Hematopoietic multipotent progenitor cell treated with erythropoietin and hydrocortisone succinate and interleukin-3 and kit ligand, for 17 days (in vitro differentiated cells): ENCODE measurements around the gene HTR3A.

ENCODE experiments used
- DNase-seq: peaks from one replicate; pipeline ENCODE4 v3.0.0-alpha.2; 2015; ENCODE audit warnings: low spot score

HTR3A gene

DNA sequence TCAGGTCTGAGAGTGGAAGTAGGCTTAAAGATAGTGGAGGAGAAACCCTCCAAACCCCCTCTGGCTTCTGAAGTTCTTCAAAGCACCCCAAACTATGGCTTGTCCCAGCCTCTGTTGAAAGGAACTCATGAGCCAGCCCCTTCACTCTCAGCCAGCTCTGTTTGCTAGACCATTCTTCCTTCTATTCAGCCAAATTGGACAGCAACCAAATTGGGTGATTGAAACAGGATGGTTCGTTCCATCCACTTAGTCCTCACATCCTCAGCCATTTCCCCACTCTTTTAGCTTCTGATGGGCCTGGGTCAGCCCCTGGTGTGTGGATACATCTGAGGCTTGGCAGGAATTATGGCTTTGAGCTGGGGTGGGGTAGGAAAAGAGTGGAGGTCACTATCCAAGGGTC is 4.5 kb downstream of the HTR3A start:
- DNase-seq, result no peak

DNA sequence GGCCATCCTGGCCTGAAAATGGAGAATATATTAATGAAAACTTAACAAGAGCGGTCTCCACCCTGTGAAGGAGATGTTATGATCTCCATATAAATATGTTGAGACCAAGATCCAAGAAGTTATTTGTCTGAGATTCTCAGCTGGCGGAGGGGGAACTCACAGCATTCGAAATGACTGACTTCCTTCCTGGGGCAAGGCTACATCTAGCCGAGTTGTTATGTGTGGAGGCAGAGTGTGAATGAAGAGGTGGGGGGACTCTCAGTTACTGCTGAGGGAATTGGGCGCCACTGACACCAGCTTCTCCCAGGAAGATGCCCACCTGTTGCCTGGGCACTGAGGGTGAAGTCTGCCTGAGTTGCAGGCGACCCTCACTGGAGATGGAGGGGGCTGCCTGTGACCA is 5.9 kb downstream of the HTR3A start:
- no peak for DNase-seq

DNA sequence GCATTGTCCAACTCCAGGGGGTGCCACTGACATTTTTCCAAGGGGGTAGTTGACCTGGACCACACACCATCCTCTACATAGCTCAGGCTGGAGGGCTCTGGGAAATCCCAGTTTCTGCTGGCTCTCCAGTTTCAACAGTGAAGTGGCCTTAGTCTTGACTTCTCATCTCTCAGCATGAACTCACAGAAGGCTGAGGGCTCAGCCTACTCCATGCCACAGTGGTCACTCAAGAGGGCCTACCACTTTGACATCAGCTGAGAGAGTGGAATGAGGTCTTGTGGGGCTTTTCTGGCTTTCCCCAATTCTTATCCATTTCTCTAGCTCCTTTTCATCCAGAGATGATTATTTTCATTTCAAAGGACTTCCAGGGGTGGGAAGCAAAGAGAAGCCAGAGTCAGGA is 7.4 kb downstream of the HTR3A start:
- DNase-seq, result no peak

DNA sequence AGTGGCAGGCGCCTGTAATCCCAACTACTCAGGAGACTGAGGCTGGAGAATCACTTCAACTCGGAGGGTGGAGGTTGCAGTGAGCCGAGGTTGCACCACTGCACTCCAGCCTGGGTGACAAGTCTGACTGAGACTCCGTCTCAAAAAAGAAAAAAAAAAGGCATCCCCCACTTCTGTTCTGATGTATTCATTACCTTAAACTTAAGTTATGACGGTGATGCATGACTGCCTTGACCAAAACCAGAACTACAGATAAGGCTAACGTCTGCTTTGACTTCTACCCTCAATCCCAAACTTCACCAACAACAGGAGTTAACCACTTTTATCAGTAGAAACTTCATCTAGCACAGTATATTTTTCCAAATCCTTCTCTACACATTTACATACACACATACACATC is 9.9 kb downstream of the HTR3A start:
- DNase-seq, result no peak

DNA sequence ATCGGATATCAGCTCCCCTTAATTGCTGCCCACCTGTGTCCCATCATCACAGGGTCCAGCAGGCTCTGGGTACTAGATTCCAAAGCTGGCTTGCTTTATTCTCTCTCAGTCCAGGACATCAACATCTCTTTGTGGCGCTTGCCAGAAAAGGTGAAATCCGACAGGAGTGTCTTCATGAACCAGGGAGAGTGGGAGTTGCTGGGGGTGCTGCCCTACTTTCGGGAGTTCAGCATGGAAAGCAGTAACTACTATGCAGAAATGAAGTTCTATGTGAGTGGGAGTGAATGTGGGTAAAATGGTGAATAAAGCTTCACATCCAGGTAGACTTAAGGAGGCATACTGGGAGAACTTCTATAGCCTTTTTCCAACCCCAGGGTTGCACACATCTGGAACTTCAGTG is 11.0 kb downstream of the HTR3A start:
- DNase-seq, result no peak

DNA sequence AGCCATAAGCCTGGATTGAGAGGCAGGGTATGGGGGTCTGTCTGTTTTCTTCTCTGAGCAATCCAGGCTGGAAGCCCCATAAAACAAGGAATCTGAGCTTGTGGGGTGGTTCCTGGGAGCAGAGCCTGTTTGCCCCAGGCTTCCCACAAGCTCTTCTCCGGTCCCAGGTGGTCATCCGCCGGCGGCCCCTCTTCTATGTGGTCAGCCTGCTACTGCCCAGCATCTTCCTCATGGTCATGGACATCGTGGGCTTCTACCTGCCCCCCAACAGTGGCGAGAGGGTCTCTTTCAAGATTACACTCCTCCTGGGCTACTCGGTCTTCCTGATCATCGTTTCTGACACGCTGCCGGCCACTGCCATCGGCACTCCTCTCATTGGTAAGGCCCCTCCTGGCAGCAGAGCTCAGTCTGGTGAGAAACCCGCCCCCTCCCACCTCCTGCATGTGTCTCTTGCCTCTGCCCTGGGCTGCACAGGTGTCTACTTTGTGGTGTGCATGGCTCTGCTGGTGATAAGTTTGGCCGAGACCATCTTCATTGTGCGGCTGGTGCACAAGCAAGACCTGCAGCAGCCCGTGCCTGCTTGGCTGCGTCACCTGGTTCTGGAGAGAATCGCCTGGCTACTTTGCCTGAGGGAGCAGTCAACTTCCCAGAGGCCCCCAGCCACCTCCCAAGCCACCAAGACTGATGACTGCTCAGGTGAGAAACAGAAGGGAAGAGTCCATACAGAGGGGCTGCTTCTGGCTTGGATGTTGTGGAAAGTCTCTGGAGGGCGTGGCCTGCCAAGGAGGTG is 11.6 kb downstream of the HTR3A start:
- DNase-seq, result no peak

DNA sequence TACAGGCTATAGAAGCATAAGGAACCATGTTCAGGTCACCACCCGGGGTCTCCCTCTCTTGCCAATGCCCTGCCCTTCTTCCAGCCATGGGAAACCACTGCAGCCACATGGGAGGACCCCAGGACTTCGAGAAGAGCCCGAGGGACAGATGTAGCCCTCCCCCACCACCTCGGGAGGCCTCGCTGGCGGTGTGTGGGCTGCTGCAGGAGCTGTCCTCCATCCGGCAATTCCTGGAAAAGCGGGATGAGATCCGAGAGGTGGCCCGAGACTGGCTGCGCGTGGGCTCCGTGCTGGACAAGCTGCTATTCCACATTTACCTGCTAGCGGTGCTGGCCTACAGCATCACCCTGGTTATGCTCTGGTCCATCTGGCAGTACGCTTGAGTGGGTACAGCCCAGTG is 14.5 kb downstream of the HTR3A start:
- DNase-seq, result no peak

DNA sequence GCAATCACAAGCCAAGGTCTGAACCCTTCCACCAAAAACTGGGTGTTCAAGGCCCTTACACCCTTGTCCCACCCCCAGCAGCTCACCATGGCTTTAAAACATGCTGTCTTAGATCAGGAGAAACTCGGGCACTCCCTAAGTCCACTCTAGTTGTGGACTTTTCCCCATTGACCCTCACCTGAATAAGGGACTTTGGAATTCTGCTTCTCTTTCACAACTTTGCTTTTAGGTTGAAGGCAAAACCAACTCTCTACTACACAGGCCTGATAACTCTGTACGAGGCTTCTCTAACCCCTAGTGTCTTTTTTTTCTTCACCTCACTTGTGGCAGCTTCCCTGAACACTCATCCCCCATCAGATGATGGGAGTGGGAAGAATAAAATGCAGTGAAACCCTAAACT is 15.0 kb downstream of the HTR3A start:
- no peak for DNase-seq

DNA sequence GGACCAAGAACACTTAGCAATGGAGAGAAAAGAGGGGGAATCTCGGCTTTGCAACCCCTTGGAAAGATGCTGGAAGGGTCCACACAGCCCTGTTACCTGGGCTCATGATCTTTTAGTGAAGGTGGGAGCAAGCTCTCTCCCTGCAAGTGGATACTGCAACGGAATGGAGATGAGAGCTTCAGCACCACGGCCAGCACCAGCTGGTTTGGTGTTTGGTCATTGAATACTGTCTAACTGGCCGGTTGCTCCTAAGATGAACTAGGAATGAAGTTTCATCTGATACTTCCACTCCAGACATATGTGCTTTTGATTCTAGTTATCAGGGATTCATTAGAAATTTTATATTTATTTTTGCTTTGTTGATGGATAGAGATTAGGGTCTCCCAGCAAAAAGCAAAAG is 16.3 kb downstream of the HTR3A start:
- DNase-seq, result no peak

DNA sequence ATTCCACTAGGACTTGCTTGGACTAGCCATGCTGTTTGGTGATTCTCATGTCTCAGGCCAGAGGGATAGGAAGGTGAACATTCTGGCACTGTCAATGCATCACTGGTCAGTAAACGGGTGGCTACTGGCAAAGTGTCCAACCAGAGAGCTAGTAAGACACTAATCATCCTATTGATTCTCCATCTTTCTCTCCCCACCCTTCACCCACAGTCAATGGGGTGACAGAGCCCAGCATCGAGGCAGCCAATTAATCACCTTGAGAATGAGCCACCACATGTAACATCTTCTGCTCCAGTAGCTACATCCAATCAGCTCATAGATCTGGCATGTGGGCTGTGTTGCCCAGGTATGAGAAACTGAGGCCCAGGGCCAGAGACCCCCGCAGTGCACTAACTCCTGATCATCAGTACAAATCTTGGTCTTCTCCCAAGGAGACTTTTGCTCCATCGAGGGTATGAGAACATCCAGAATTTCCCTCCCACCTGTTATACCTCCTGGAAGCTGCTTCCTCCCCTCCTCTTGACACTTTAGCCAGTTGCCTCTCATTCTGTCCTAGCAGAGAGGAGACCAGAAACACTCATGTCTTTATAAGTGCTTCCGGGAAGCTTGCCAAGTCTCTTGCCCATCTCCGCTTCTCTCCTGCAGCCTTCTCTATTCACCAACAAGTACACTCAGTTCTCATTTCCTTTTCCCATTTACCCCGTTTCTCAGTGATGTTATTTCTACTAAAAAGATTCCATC is 17.0 kb downstream of the HTR3A start:
- DNase-seq, result no peak

DNA sequence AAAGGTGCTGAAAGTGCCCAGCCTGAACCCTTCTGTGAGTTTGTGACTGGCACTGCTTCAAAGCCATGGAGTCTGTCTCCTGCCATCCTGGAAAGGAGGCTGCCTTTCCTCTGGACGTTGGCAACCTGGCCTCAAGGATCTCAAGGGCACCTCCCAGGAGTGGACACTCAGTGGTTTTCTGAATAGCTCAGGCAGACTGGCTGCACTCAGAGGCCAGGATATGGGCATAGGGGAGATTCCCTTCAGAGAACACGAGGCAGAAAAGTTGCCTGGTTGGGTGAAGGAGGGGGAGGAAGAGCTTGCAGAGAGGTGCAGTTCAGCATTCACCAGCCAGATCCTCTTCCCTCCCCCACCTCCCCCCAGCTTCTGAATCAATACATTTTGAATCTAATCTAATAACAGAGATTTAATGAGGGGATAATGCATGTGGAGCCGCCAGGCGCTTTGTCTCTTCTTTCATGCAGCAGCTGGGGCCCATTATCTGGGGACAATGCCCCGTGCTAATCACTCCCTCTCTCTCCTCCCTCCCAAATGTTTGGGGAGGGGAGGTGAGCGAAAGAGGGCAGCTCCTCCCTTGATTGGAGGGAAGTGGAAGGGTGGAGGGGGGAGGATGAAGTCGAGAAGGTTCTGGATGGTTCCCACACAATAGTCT is 17.7 kb downstream of the HTR3A start:
- DNase-seq, result no peak

DNA sequence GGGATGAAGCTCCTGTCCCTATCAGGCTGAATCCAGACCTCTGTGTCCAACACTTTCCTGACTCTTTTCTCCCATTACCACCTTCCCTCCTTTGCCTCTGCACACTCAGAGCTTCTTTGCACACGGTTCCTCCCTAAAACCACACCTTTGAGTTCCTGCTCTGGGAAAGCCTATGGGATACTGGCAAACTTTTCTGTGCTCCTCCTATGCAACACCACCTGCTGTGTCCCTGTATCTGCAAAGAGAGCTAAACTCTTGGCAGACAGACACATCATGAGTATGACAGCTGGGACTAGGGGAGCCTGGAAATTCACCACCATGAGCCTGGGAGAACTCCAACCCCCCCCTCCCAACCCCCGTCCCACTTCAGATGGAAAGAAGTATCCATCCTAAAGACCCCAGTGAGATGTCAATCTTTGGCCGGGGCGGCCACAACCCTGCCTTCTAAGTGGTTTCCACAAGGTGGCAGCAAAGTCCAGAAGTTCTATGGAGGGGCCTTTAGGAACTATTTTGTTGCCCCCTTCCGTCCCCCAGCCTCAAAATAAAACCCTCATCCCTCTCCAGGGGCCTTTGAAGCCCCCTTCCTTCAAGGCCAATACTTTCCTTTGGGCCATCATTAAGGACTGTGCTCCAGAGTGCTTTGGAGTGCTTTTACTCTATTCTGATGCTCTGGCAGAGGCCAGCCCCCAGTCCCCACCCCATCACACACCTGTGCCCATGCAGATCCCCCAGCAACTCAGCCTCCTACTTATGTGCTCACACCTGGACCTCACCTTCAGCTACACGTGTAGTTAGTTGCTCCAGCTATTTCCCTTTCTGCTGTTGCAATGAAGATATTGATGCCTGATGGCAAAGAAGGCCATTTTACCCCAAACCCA is 19.4 kb downstream of the HTR3A start:
- peak; percentile 27 for DNase-seq

DNA sequence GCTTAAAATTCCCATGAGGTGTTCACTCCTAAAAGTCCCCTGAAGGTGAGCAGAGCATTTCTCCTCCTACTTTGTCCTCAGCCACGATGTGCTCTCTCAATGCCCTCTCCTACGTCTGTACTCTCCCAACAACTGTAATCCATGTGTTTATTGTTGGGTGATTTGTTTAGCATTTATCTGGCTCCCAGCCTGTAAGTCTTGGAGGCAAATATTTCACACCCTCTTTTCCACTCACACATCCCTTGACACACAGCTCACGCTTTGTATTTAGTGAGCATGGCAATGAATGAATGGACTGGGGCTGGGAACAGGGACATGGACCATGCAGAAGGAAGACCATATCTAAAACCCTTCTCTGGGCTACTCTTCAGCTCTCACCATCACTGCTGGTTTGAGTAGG is 22.6 kb downstream of the HTR3A start:
- DNase-seq, result no peak

DNA sequence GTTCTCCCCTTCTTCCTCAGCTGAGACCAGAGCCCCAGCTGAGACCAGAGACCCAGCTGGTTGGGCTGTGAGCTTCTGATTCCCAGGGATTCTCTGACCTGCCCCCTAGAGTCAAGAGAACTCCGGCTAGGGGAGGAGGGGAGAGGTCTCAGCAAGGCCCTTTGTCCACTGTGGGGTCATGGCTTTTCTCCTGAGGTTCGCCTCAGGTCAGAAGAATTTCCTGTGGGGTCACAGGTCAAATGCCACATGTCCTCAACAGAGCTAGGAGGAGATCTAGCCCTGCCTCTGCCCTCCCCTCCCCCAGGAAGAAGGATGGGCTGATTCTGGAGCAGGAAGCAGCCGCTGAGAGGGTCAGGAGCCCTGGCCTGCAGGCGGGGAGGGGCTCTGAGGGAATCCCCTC is 23.7 kb downstream of the HTR3A start:
- no peak for DNase-seq

DNA sequence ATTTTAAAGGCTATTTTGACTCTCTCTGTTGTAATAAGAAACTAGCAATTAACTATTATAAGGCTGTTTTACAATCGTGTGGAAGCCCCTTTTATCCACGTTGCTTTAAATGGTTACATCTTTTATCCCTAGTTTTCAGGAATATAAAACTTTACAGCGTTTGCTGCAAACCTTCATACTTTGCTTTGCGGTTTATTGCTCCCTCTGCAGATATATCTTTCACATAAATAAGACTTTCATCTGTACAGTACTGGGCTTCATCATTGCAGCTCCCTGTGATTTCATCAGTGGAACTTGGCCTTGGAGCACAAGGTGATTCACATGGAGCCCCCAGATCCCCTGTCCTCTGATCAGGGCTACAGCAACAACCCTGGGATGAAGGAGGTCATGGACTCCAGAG is 25.6 kb downstream of the HTR3A start:
- no peak for DNase-seq

DNA sequence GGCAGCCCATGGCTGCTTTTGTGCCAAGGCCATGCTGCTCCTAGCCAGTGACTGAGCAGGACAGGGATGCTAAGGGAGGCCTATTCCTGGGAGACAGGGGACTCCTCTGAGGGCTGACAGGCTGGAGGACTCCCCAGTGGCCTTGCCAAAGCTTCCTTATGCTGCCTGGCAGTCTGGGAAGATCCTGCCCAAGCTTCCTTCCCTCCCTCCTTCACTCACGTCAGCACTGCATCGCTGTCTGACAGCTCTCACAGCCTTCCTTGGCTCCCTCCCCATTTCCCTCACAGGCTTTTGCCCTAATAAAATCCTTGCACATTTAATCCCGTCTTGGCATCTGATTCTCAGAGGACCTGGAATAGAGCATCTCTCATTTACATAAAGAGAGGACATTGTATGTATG is 26.5 kb downstream of the HTR3A start:
- no peak for DNase-seq

DNA sequence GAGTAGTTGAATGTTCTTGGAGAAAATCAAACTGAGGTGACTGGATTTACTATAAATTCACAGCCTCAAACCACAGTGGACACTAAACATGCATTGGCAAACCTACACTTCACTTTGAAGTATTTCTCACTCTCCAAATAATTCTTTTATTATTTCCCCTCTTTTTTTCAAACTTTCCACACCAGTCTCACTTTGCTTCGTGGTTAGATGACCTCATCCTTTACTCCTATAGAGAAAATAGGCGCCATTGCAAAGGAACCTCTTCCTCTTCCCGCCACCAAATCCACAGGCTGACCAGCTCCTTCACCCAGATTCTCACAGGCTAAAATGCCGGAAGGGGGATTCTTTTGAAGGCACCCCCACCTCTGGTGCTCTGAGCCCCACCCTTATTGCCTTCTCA is 33.4 kb downstream of the HTR3A start:
- DNase-seq, result no peak

DNA sequence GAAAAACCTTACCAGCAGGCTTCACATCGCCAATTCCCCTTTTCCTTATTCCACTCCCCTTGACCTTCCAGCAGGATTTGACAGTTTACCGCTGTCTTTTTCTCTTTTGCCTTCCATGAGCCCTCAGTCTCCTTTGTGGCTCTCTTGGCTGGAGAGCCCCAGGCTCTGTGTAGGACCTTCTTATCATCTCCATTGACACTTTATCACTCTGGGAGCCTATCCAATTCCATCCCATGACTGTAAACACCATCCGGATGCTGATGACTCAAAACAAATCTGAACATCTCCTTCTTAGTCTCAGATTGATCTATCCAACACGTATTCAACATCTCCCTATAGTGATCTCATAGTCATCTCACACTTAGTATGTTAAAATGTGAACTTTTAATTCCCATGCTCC is 36.0 kb downstream of the HTR3A start:
- no peak for DNase-seq

DNA sequence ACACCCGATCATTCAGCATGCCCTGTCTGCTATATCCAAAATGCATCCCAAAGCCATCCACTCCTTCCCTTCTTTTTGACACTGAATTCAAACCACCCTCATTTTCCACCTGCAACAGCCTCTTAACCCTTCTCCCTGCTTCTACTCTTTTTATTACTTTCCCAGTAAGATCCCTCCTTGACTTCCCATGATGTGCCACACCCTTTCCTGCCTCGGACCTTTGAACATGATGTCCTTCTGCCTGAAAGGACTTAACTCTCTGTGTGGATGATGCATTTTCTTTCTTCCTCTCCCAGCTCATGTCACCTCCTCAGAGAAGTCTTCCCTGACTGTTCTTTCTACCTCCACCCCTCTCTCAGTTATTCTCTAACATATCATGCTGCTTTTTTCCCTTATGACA is 36.5 kb downstream of the HTR3A start:
- no peak for DNase-seq

DNA sequence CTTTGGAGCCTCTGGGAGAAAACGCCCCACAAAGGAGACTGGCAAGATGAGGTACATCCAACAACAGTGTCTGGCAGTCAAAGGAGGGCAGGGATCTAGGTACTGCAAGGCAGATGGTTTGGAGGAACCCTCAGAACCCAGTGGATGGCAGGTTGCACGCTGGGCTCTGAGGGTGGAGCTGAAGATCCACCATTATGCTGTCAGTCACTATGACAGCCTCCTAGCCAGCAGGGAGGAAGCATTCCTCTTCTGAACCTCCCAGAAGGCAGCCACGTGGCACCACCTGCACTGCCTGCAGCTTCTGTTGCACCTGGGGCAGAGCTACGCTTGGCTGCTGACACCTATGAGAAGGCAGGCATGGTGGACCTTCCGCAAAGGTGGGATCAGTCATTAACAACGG is 40.2 kb downstream of the HTR3A start:
- no peak for DNase-seq

DNA sequence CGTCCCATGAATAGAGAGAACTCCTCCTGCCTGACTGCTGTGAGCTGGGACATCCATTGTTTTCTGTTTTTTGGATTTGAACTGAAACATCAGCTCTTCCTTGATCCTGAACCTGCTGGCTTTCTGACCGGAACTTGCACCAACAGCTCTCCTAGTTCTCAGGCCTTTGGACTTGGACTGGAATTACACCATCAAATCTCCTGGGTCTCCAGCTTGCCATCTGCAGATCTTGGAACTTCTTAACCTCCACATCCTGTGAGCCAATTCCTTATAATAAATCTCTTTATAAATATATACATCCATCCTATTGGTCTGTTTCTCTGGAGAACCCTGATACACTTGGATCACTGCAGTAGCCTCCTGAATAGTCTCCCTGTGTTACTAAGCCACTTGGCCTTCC is 42.1 kb downstream of the HTR3A start:
- no peak for DNase-seq

DNA sequence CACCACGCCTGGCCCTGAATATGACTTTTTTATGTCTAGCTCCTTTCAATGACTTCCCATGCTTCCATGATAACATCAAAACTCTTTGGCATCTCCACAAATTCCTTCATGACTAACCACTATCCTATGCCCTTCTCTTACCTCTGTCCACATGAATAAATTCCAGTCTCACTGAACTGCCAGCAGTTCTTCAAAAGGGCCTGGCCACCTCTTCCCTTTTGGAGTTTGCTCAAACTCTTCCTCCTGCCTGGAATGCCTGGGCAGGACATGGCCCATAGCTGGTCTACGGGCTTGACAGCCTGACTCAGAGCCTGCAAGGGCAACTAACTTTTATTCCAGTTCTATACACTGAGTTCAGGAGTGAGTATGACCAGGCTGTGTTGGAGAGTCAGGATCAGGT is 42.8 kb downstream of the HTR3A start:
- no peak for DNase-seq
